Fibroblast of skin of right biceps (primary cell): ENCODE measurements around the gene XPO6.
A peak's percentile ranks its signal among the peaks of the same experiment; 100 is the strongest.

Experiments used
- DNase-seq: peaks from one replicate; pipeline ENCODE4 v3.0.0-alpha.2; 2013

The XPO6 gene

DNA sequence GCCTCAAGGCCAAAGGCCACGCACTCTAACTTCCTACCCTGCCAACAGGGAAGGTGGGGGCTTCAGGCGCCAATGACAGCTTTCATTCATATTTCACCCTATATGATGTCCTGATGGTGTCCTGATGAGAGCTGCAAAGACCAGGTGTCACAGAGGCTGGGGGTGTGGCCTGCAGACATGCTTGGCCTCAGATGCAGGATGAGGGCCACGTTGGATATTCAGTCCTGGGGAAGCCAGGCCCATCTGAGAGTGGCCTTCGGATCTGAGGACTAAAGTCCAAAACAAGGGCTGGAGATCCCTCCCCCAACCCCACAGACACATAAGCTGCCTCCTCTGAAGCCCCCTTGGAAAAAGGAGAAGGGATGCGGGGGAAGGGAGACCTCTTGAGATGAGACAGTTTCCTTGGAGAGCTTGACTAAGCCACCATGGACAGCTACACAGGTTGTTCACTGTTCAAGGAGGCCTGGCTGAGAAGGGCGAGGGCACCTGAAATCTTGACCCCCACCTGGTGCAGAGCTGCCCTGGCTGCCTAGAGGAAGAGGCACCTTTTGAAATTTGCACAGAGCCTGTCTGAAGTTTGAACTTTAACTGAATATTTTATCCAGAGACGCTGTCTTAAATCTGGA, 124.0 kb downstream of the XPO6 start:
- DNase-seq: no peak

DNA sequence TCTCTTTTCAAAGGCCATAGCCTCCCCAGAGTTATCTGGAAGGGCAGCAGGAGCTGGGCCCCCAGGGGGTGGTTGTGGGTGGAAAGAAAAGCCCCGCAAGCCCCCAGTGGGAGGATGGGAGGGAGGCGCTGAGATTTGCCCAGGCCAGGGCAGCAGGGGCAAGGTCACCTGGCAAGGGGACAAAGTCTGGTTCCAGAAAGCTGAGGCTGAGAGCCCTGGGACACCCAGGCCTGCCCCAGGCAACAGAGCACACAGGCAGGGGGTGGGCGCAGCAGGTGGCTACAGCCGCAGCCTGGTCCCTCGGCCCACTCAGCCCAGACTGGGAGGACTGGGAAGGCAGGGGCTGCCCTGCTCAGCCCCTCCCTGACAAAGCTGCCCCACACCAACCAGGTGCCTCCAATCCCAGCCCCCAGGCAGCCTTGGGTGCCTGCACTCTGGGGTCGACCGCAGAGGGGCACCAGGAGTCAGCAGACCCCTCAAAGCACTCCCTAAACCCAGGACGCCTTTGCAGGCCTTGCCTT, 124.6 kb downstream of the XPO6 start:
- no peak for DNase-seq

GRCh38 chr16:28086186-28087139, 125.3 kb downstream of the XPO6 start:
- DNase-seq: no peak

GRCh38 chr16:28085389-28086171, 126.2 kb downstream of the XPO6 start:
- DNase-seq: no peak

GRCh38 chr16:28084209-28084608, 127.6 kb downstream of the XPO6 start:
- no peak for DNase-seq

DNA sequence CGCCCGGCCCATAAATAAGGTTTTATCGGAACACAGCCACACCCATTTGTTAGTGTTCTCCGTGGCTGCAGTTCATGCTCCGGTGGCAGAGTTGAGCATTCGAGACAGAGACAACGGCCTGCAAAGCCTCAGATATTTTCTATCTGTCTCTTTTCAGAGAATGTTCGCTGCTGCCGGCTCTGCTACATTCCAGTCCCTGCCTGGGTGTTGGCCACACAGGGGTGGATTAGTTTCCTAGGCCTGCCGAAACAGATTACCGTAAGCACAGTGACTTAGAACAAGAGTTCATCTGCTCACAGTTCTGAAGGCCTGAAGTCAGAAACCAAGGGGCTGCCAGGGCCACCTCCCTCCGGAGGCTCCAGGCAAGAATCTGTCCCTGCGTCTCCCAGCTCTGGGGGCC, 129.1 kb downstream of the XPO6 start:
- DNase-seq: no peak

- DNase-seq: no peak
Measured at GRCh38 chr16:28081391-28081968, 130.3 kb downstream of the XPO6 start.

- no peak for DNase-seq
Measured at GRCh38 chr16:28078261-28078660, 133.5 kb downstream of the XPO6 start.

- no peak for DNase-seq
Measured at GRCh38 chr16:28073836-28074235, 137.9 kb downstream of the XPO6 start.

- no peak for DNase-seq
Measured at GRCh38 chr16:28072087-28072486, 139.7 kb downstream of the XPO6 start.

DNA sequence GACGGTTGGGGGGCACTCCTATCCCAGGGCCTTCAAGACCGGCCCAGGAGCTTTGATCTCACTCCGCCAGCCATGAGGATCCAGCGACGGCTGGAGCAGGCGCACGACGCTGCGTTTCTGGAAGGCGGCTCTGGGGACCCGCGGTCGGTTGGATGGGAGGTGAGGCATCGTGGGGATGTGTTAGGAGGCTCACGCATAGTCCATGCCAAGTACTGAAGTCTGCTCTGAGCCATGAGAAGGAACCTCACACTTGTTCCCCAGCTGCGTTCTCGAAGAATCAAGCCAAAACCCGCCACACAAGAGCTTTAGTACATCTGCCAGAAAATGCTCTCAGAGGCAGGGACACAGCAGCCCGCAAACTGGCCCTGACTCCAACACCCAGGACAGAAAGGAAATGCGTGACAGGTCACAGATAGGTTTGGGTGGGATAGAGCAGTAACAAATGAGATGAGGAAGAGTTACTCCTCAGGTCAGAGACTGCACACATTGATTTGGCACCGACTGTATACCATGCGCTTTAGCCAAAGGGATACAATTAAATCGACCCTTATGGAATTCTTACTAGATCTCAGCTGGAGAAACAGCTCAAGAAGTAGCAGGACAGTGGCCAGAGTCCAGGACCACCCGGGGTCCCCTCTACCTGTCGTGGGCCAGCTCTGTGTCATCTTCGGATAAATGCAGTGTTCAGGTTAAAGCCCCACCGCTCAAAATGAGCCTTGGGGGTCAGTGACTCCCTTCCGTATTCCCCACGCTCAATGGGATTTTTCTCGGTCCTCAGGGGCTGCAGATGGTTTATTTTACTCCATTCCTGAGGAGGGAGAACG, 141.6 kb downstream of the XPO6 start:
- no peak for DNase-seq

DNA sequence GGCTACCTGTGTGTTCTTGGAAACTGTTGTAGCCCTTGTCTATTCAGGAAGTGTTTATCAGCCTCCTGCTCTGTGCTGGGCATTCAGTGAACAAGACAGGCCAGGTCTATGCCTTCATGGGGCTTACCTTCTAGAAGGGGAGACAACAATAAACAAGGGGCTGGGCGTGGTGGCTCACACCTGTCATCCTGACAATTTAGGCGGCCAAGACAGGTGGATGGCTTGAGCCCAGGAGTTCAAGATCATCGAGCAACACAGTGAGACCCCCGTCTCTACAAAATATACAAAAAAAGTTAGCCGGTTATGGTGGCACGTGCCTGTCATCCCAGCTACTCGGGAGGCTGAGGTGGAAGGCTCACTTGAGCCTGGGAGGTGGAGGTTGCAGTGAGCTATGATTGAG, 142.8 kb downstream of the XPO6 start:
- DNase-seq: no peak

- DNase-seq: peak; percentile 70
Measured at GRCh38 chr16:28067604-28068379, 144.0 kb downstream of the XPO6 start.

- DNase-seq: no peak
Measured at GRCh38 chr16:28064706-28065249, 147.0 kb downstream of the XPO6 start.

GRCh38 chr16:28064150-28064549, 147.6 kb downstream of the XPO6 start:
- DNase-seq: no peak

- DNase-seq: no peak
Measured at GRCh38 chr16:28063591-28064061, 148.1 kb downstream of the XPO6 start, which contains the start of gene GSG1L. GSG1L (minus strand) TSS chr16:28063714; CDS start chr16:28063424, 290 bp downstream.

DNA sequence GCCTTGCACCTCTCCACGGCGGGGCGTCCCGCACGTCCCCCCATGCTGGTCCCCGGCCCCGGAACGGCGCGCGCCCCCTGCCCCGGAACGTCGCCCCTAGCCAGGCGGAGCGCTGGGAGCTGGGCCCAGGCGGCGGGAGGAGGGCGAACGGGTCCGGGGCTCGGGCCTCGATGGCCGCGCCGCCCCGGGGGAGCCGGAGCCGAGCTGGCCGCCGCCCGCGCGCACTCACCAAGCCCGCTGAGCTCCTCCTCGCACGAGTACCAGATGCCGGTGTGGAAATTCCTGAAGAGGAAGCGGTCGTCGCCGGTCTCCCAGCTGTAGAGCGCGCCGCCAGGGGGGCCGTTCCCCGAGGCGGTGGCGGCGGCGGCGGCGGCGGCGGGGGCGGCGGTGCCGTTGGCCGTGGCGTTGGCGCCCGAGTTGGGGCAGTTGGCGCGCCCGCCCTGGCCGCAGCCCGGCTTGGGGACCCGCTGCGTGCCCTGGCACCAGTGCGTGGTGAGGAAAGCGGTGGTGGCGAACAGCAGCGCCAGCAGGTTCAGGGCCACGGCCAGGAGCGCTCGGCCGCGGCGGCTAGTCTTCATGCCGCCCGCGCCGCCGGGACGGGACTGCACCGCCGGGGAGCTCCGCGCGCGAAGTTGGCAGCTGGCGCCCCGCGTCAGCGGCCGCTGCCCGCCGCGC, 148.8 kb downstream of the XPO6 start:
- peak; percentile 4 for DNase-seq

DNA sequence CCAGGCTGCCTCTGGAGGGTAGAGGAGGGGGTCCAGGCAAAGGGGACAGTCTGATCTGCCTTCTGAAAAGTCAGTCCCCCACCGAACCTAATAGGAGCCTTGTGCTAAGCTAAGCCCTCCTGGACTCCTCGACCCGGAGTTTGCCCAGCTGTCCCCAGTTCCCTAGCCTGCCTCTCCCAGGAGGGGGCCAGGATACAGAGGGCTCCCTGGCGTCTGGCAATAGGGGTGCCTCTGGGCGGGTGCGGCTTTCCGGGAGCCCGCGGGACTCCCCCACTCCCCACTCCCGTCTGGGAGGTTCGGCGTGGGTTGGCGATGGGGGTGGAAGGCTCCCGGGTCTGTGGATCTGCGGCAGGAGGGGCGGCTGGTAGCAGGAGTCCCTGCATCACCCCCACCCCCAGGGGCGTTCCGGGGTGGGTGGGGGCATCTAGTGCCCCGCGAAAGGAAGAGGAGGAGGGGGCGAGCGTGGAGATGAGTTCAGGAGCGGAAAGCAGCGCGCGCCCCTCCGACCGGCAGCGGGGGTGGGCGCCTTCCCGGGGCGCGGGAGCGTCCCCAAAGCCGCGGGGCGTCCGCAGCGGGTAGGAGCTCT, 149.4 kb downstream of the XPO6 start:
- DNase-seq: no peak

DNA sequence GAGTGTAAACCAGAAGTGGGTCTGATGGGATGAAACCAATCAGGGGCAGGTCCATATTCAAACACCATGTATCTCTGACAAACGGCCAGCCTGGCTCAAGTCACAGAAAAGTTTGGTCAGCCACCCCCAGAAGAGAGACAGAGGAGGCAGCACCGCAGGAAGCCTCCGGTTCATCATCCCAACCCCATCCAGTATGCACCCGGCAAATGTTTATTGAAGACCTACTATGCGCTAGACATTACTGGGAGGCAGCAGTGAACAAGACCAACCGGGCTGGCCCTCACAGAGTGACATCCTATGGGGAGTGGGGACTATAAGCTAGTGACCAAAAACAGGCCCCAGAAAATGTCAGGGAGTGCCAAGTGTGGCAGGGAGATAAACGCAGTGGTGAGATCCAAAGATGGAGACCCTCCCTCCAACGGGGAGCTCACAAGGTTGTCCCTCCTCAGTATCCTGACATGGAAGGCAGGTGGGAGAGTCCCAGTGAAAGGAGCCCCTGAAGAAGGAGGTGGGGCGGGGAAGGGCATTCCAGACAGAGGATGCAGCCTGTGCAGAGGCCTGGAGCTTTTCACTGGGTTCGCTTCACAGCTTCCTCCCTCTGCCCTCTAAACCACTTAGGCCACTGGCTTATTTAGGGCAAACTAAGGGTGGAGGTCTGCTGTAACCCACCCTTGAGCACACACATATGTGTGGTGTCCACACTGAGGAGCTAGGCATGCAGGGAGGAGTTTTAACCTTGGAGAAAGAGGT, 150.2 kb downstream of the XPO6 start:
- no peak for DNase-seq
